GM10847 (cell line): ENCODE data around the gene SAE1.

Experiments used
- POLR2A ChIP-seq: IDR thresholded peaks from 2 replicates; pipeline ENCODE4 v1.6.1; 2011; ENCODE audit not compliant: insufficient read length; ENCODE audit errors: extremely low read depth

The SAE1 gene

DNA sequence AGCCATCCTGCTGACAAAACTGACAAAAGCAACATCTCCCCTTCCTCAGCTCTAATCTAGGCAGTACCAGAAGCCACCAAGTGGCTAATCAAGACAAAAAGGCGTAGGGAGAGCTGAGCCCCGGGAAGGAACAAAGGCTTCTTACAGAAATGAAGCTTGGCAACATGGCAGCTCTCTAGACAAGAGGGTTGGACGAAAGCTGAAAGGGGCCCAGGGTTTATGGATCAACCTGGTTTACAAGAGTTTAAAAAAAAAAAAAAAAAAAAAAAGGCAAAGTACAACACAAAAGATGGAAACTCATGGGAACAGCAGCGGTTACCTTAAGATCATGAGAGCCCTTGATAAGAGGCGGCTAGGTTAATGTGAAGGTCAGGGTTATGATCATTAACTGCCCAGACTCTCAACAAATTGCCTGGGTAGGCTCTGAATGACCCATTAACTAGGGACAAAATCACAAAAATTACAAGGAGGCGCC lies 31.0 kb upstream of the SAE1 start:
- no peak for TF ChIP-seq POLR2A

DNA sequence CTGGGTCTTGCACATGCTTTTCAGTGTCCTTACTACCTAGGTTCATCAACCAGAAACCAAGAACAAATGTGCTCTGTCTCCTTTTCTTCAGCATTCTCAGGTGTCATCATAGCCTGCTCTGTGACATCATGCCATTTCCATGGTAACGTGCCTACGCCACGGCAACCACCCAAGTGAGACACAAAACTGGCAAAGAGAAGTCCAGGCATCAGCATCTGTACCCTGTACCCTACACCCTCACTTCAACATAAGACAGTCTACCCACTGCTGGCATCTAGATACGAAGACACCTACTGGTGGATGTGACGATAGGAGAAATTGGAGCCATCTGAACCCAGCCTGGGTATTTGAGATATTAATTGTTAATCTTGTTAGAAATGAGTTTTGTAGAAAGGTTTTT lies 30.3 kb upstream of the SAE1 start:
- TF ChIP-seq POLR2A: no peak

DNA sequence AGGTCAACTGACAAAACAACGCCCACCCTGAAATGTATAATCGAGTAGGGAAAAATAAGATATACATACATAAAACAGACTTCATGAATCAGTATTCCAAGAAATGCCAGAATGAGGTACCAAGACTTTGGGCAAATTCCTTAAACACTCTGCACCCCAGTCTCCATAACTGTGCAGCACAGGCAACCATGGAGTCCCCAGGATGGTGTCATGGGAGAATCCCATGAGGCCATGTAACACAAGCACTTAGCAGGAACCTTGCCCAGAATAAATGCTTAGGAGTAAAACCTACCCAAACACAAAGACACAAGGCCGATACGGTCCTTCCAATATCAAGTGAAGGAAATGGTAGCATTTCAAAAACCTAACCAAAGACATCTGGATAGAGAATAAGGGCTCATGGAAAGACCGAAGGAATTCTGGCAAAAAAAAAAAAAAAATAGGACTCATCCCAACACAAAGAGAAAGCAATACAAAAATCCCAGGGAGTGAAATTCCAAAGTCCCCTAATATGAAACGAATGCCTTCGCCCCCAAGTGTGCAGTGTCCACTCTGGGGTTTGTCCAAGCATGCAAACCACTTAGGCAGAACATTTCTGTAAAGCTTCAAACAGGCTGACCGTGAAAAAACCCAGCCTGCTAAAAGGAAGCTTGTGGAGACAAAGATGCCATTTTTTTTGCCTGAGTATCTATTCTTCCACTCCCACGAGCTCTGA lies 28.1 kb upstream of the SAE1 start:
- no peak for TF ChIP-seq POLR2A

DNA sequence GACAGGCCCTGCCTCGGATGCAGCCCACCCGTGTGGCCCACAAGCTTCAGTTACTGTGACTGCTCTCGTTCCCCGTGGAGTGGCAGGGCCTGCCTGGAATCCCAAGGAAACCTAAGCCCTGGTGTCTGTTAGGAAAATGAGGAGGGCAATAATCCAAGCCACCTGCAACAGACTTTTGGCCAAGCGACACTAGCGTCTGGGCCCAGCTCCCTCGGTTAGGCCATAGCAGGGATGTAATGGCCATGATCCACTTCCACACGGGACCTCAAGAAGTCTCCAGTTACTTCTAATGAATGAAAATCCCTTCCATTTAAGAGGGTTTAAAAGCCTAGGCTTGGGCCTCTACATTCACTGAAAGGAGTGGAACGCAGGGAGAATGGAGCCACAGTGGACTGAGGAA lies 26.0 kb upstream of the SAE1 start:
- TF ChIP-seq POLR2A: no peak

DNA sequence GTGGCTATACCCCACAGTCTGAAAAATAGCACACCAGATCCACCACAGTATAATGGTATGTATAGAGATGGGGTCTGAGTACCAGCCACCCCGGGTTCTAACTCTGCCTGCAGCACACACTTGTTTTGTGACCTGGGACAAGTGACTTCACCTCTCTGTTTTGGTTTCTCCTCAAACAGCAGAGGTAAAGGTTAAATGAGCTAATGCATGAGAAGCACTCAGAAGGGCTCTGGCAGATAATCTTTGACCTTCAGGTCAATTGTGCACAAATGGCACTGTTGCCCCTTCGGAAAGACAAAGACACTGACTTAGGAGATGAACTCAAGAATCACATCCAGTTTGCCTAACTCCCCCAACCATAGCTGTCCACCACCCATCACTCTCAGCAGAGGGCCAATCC lies 24.8 kb upstream of the SAE1 start:
- TF ChIP-seq POLR2A: no peak

DNA sequence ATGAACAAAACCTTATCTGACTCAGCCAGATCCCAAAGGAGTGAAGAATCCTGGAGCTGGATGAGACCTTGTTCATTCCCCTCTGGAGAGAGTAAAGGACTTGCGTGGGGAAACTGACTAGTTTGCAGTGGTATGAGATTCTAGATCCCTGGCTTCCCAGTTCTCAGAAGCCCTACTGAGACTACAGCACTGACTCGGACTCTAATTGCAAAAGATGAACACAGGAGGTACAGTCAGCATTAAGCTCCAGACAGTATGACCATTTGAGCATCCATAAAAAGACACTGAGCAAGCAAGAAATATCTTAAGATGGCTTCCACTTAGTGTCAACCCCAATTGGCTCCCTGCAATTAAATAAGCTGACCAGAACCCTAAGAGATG lies 23.8 kb upstream of the SAE1 start:
- TF ChIP-seq POLR2A: no peak

DNA sequence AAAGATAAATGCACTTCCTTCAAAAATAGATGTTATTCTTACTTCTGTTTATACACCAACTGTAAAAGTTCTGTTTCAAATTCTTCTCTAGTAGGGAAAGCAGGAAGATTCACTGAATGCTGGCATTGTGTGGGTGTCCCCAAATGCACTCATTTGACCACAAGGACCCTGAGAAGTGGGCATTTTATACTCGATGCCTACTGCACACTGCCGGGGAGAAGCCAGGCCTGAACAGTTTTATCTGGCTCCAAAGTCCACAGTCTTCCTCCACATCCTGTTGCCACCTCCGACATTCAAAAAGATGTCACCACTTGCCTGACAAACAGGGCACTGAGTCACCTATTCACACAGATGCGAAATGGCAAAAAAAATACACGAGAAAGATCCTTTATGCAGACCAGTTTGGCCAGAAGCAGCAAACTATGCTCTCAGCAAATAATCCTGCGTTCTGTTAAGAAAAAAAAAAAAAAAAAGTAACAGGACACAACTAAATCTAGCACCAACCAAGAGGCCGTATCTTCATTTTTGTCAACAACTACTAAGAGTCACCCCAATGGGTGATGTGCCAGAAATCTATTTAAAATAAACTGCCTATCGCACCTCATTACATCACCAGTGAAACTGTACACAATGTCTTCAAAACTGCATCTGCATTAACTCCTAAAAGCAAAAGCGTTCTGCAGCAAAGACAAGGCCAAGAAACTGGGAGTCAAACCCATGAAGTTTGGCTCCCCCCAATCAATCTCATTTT lies 23.3 kb upstream of the SAE1 start:
- no peak for TF ChIP-seq POLR2A

DNA sequence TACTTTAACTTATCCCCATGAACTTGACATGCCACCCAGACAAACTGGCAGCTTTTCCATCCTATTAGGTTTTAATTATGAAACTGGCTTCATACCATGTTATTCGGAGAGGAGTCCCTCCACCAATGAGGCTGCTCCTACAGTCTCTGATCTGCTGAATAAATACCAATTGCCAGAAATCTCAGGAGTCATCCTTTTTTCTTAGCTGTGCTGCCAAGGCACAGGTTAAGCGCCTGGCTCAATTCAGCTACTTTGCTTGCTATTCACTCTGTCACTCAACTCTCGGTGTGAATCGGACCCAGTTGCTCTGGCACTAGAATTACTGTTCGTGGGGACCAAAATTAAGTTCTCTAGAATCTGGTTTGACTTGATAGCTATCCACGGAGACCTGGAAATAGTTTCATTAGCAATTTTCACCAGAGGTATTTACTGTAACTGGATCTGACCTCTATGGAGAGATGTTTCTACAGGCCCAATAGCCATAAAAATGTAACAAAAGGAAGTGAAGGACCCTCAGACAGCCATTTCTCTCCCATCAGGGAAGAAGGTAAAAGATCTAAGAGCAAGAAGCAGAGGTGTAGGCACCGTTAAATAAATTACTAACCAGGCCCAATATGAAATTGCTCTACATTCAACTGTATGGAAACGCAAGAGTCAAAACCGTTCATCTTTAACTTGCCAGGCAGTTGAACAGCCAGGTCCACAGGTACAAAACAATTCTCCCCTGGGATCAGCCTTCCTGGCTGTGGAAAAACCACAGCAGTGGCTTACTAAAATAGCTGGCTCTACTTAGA lies 22.5 kb upstream of the SAE1 start:
- no peak for TF ChIP-seq POLR2A

DNA sequence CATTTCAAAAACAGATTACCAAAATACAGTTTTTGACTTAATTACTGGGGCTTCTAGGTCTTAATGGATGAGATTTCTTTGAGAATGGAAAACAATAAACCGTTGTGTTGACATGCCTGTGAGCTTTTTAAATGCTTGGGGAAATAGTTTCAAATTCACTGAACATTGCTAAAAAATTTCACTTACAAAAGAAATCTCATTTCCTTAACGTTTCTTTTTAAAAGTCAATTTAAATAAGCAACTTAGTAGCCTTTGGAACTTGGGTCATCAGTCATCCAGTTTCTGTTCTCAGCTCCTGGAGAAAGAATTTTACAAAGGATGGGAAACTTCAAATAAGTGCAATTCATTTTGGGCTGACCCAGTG lies 21.5 kb upstream of the SAE1 start:
- TF ChIP-seq POLR2A: no peak

DNA sequence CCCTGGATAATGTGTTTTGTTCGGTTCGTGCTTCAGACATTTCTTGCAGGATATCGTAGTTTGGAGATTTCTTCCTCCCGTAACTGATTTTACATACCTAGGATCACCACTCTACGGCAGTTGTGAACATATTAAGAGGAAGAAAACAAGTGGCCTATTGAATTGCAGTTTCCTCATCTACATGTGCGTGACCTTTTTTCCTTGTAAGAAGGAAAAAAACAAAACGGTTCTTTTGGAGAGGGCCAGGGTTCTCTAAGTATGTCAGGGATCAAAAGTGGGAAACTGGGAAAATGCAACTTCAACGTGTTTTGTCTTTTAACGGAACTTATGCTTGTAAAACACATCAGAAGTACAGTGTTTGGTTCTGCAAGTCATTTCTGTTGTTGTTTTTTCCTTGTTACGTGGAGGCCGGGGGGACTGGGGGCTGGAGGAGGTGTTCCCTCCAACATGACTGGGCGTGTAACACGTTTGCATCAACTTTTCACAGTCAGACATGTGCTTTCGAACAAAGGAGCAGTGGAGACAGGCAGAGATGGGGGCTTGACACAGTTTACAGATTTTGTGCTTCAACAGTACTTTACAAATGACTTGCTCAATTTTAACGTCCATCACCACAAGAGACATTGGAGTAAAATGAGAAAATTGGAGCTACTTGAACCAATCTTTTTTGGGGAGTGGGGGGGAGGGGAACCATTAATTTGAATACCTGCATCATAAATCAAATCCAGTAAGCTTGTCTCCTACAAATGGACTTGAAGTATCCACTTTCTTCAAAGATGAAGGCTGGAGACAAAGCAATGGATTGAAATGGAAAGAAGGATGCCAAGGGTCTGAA lies 20.9 kb upstream of the SAE1 start:
- TF ChIP-seq POLR2A: no peak

DNA sequence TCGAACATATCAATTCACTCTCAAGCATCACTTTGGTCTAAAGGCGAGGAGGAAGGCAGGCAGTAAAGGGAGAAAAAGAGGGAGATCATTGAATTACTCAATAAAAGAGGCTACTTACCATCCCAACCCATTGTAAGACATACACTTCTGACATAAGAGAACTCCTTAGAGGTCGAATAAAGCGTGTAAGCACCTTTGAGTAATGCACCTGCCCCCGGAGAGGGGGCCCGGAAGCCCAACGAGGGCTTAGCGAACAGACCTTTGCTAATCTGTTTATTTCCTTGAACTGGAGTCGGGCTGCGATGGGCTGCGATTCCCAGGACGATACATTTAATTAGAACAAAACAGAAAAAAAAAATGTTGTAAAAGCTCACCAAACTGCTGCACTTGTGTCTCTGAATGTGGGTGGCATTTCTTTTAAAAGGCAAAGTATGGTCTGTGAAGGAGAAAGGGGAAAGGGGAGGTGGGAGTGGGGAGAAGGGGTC lies 20.1 kb upstream of the SAE1 start:
- TF ChIP-seq POLR2A: no peak

DNA sequence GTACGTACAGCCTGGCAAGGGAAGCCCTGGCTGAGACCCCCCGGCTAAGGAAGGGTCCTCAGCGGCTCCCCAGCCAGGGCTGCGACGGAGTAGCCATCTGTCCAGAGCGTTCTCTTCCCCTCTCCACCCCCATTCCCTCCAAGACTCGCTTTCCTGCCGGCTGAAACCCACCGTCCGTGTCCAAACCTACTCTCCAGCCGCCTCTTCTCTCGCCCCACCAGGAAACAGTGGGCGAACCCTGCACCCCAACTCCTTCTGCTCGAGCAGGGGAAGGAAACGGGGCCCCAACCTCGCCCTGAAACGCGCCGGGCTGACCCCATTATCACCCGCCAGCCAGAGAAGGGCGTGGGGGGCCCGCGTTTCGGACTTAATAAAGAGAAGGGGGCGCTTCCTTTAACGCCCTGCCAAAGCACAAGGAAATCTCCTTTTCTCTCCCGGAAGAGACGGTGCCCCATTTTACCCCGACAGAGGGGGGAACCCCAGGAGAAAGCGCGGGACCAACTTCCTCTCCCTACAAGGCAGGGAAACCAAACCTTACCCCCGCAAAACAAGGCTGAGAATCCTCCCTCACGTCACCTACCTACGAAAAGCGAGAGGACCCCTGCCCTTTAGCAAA lies 19.5 kb upstream of the SAE1 start:
- TF ChIP-seq POLR2A: peak; percentile 11

DNA sequence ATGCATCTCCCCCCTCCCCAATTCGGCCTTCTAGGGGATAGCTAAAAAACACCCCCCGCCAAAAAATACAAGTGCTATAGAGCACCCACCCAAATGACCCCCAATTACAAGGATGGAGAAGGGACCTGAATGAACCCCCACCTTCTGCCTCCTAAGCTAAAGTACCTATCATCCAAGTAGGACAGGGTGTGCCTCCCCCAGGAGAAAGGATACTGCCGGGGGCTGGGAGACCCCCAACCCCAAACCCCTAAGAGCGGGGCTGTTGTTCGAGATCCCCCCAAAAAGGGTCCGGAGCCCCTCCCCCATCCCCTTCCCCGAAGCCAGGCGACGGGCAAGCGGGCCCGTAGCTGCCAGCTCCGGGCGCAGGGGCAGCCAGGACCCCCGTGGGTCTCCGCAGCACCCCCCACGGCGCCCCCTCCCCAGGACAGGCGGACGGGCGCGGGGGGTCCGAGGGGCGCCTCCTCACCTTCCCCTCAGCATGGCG lies 18.9 kb upstream of the SAE1 start:
- no peak for TF ChIP-seq POLR2A
